MM.1S (cell line): ENCODE measurements around the gene AMIGO1.

Source experiments
- DNase-seq: peaks from one replicate; pipeline ENCODE4 v3.0.0-alpha.2; 2015
- H2AFZ ChIP-seq: fragments of 300-600 bp; sonication (generic); 2 replicates; pipeline ENCODE4 v1.6.0; 2016; ENCODE audit warnings: antibody characterized with exemption, low read length
- H3F3A ChIP-seq: fragments of 300-600 bp; sonication (generic); 2 replicates; pipeline ENCODE4 v1.6.1; 2016; ENCODE audit warnings: mild to moderate bottlenecking, antibody characterized with exemption, low read length, moderate library complexity, mixed read lengths; ENCODE audit not compliant: insufficient read depth
- H3K27ac ChIP-seq: fragments of 300-600 bp; sonication (generic); 2 replicates; pipeline ENCODE4 v1.5.1; 2016; ENCODE audit warnings: mild to moderate bottlenecking, low read length
- H3K27me3 ChIP-seq: fragments of 300-600 bp; sonication (generic); replicated peaks from 2 replicates; pipeline ENCODE4 v1.6.0; 2016; ENCODE audit warnings: low read length; ENCODE audit not compliant: insufficient read depth
- H3K36me3 ChIP-seq: fragments of 300-600 bp; sonication (generic); replicated peaks from 2 replicates; pipeline ENCODE4 v1.6.1; 2016; ENCODE audit warnings: mild to moderate bottlenecking, low read length, mixed read lengths; ENCODE audit not compliant: insufficient read depth
- H3K4me1 ChIP-seq: fragments of 300-600 bp; sonication (generic); 2 replicates; pipeline ENCODE4 v1.6.1; 2016; ENCODE audit warnings: low read length, mixed read lengths
- H3K4me2 ChIP-seq: fragments of 300-600 bp; sonication (generic); 2 replicates; pipeline ENCODE4 v1.6.0; 2016; ENCODE audit warnings: low read depth, low read length
- H3K4me3 ChIP-seq: fragments of 300-600 bp; sonication (generic); 2 replicates; pipeline ENCODE4 v1.5.1; 2016; ENCODE audit warnings: low read length, mixed read lengths
- H3K79me2 ChIP-seq: fragments of 300-600 bp; sonication (generic); 2 replicates; pipeline ENCODE4 v1.6.1; 2016; ENCODE audit warnings: mixed run types, low read length, mixed read lengths
- H3K9ac ChIP-seq: fragments of 300-600 bp; sonication (generic); 2 replicates; pipeline ENCODE4 v1.6.1; 2016; ENCODE audit warnings: low read length, mixed read lengths
- H3K9me2 ChIP-seq: fragments of 300-600 bp; sonication (generic); replicated peaks from 2 replicates; pipeline ENCODE4 v1.6.1; 2016; ENCODE audit warnings: mild to moderate bottlenecking, low read length, mixed read lengths; ENCODE audit not compliant: insufficient read depth
- H3K9me3 ChIP-seq: fragments of 300-600 bp; sonication (generic); replicated peaks from 2 replicates; pipeline ENCODE4 v1.6.1; 2016; ENCODE audit warnings: mild to moderate bottlenecking, low read length, mixed read lengths; ENCODE audit not compliant: insufficient read depth
- H4K20me1 ChIP-seq: fragments of 300-600 bp; sonication (generic); 2 replicates; pipeline ENCODE4 v1.6.1; 2016; ENCODE audit warnings: mild to moderate bottlenecking, low read length, moderate library complexity, mixed read lengths; ENCODE audit not compliant: insufficient read depth
- EZH2 ChIP-seq: fragments of 300-600 bp; sonication (generic); optimal IDR thresholded peaks from 2 replicates; pipeline ENCODE3; 2017; ENCODE audit warnings: low read depth, mild to moderate bottlenecking, antibody characterized with exemption, low read length, mixed read lengths
- EZH2phosphoT487 ChIP-seq: fragments of 300-600 bp; sonication (generic); IDR thresholded peaks from 2 replicates; pipeline ENCODE4 v1.6.1; 2018; ENCODE audit warnings: antibody characterized with exemption, low read length
- TF ChIP-seq, protein P1 (sequence below): fragments of 300-600 bp; sonication (generic); IDR thresholded peaks from 2 replicates; pipeline ENCODE4 v1.5.1; 2016; ENCODE audit warnings: antibody characterized with exemption, low read length, mixed read lengths

The AMIGO1 gene

DNA sequence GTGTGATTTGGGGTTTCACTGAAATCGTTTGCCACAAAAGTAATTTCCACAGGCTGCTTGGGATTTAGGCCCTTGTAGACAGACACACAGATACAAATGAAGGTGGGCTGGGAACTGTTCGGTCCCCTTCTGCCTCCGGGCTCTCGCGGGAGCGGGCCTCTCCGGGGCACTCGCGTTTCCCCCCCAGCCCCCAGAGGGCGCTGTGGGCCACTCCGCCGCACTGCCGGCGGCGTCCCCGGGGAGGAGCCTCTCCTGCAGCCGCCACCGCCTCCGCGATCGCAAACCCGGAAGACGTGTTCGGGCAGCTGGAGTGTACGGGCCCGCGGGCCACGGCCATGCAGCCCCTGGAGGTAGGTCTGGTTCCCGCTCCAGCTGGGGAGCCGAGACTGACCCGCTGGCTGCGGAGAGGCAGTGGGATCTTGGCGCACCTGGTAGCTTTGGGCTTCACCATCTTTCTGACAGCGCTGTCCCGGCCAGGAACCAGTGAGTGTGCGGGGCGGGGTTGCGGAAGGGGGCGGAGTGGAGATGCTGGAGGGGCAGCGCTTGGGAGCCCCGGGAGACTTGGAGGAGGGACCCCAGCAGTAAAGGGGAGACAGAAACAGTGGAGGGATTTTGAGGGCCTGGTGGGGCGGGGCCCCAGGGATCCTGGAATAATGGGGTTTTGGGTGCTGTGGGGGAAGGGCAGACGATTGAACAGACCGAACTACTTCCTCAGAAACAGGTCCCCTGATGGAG lies 15.6 kb downstream of the AMIGO1 start, which contains the start of gene CYB561D1:
TSS of gene CYB561D1 (plus strand) at position 290 of the 735 bp plus-strand sequence. CDS start at position 336, 46 bp downstream.
- Histone ChIP-seq H3K4me2 (peak within 1 kb of the TSS; percentile 52; the same call in 1 of the 2 replicates), H3K79me2 (peaks cover 3% of the 10 kb centered on the region; the same call in 1 of the 2 replicates), H2AFZ (peak within 1 kb of the TSS; percentile 66), H3K9me2 (no peaks in the 10 kb centered on the region), H3K4me3 (peak within 1 kb of the TSS; percentile 81), H3K9ac (peak within 1 kb of the TSS; percentile 39; the same call in 1 of the 2 replicates), H3K9me3 (no peaks in the 10 kb centered on the region), H3K27me3 (no peaks in the 10 kb centered on the region), H3F3A (no peaks in the 10 kb centered on the region), H3K27ac (peak within 1 kb of the TSS; percentile 33; the same call in 1 of the 2 replicates), H3K4me1 (0 out of 2 replicates have a peak, but pooled peaks cover 2% of the 10 kb centered on the region), H3K36me3 (no peaks in the 10 kb centered on the region), H4K20me1 (no peaks in the 10 kb centered on the region)
- DNase-seq = peak; percentile 74
- TF ChIP-seq, protein P1, sequence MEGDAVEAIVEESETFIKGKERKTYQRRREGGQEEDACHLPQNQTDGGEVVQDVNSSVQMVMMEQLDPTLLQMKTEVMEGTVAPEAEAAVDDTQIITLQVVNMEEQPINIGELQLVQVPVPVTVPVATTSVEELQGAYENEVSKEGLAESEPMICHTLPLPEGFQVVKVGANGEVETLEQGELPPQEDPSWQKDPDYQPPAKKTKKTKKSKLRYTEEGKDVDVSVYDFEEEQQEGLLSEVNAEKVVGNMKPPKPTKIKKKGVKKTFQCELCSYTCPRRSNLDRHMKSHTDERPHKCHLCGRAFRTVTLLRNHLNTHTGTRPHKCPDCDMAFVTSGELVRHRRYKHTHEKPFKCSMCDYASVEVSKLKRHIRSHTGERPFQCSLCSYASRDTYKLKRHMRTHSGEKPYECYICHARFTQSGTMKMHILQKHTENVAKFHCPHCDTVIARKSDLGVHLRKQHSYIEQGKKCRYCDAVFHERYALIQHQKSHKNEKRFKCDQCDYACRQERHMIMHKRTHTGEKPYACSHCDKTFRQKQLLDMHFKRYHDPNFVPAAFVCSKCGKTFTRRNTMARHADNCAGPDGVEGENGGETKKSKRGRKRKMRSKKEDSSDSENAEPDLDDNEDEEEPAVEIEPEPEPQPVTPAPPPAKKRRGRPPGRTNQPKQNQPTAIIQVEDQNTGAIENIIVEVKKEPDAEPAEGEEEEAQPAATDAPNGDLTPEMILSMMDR = peak; percentile 71
- TF ChIP-seq EZH2phosphoT487 = no peak

DNA sequence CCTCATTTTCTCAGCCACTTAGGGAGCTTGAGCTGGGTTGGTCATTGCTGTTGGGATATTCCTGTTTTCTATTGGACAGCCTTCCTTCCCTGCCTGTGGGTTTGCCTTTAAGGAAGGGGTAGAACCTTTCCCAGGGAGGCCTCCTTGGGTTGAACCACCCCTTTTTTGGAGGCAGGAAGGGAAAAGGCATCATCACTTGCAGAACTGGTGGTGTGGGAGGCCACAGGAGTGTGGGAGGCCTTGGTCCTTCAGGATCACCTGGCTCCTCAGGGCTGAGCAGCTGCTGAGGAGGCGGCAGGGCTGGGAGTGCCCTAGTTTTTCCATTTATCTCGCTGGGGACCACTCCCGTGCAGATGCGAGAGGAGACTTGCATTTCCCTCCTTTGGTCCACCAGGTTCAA lies 16.3 kb downstream of the AMIGO1 start:
- no peak overlapping the region for H3K4me3 ChIP-seq

DNA sequence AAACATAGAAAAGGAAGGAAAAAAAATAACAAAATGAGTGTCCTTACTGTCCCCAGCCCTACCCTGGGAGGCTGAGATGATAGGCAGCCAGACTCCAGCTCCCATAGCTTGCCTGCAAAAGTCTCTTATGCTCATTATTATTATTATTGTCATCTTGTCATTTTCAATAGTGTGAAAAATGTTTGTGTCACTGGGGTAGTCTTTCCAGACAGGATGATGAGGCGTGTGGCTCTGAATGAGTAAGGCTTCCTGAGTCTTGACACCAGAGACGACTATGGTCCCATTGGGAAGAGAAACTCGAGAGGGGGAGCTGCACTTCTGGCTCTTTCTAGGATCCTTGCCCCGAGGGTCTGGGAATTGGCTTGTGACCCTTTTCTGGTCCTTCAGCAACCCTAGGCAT lies 16.7 kb downstream of the AMIGO1 start:
- no peak overlapping the region for H3K27ac ChIP-seq
- TF ChIP-seq EZH2 (no peak), EZH2phosphoT487 (no peak)
- no peaks in the 10 kb centered on the region for H3F3A ChIP-seq
- H2AFZ ChIP-seq = no peak overlapping the region
- no peaks in the 10 kb centered on the region for H3K36me3 ChIP-seq
- no peaks in the 10 kb centered on the region for H4K20me1 ChIP-seq
- peaks cover 3% of the 10 kb centered on the region; the same call in 1 of the 2 replicates for H3K79me2 ChIP-seq
- H3K27me3 ChIP-seq = no peaks in the 10 kb centered on the region
- DNase-seq = no peak
- 0 out of 2 replicates have a peak, but pooled peaks cover 2% of the 10 kb centered on the region for H3K4me1 ChIP-seq
- no peak overlapping the region for H3K4me3 ChIP-seq
- H3K4me2 ChIP-seq = no peak overlapping the region
- H3K9me2 ChIP-seq = no peaks in the 10 kb centered on the region
- no peak overlapping the region for H3K9ac ChIP-seq
- H3K9me3 ChIP-seq = no peaks in the 10 kb centered on the region

More for the DNA sequence above, 16.3 kb downstream of the AMIGO1 start:
- H2AFZ ChIP-seq = peak overlapping the region; percentile 56
- no peaks in the 10 kb centered on the region for H3K36me3 ChIP-seq
- no peaks in the 10 kb centered on the region for H3K27me3 ChIP-seq
- H3K9me2 ChIP-seq = no peaks in the 10 kb centered on the region
- H3K79me2 ChIP-seq = peaks cover 3% of the 10 kb centered on the region; the same call in 1 of the 2 replicates
- TF ChIP-seq, protein P1 = no peak
- no peak for TF ChIP-seq EZH2
- no peak for TF ChIP-seq EZH2phosphoT487
- H3K9me3 ChIP-seq = no peaks in the 10 kb centered on the region
- H4K20me1 ChIP-seq = no peaks in the 10 kb centered on the region
- no peak overlapping the region; the same call in 1 of the 2 replicates for H3K9ac ChIP-seq
- DNase-seq = no peak
- H3K4me1 ChIP-seq = 0 out of 2 replicates have a peak, but pooled peaks cover 2% of the 10 kb centered on the region
- H3K4me2 ChIP-seq = no peak overlapping the region; the same call in 1 of the 2 replicates
- no peaks in the 10 kb centered on the region for H3F3A ChIP-seq
- no peak overlapping the region for H3K27ac ChIP-seq

DNA sequence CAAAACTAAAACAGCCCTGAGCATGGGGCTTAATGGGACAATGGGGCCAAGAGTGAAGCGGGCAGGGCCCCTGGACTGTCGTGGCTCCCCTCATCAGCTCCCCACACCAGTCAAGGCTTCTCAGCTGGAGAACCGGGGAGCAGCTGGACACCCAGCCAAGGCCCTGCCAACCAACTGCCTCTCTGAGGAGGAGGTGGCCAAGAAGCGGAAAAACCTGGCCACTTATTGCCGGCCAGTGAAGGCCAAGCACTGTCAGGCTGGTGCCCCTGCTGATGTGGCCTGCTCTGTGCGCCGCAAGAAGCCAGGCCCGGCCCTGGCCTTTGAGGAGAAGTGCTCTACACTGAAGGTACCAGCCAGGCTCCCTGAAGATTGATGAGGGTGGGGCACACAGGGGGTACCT lies 18.2 kb downstream of the AMIGO1 start:
- Histone ChIP-seq H3K9ac (no peak overlapping the region), H4K20me1 (no peaks in the 10 kb centered on the region), H3K36me3 (no peaks in the 10 kb centered on the region), H3K27me3 (no peaks in the 10 kb centered on the region), H3K27ac (no peak overlapping the region), H3K4me2 (no peak overlapping the region), H3K4me1 (0 out of 2 replicates have a peak, but pooled peaks cover 2% of the 10 kb centered on the region), H3K9me3 (no peaks in the 10 kb centered on the region), H3K4me3 (no peak overlapping the region), H3K79me2 (peaks cover 3% of the 10 kb centered on the region; the same call in 1 of the 2 replicates), H3F3A (no peaks in the 10 kb centered on the region), H3K9me2 (no peaks in the 10 kb centered on the region), H2AFZ (no peak overlapping the region)
- TF ChIP-seq EZH2phosphoT487 (no peak), EZH2 (no peak)
- TF ChIP-seq, protein P1 = no peak
- no peak for DNase-seq
